ENCODE measurements around the gene WT1.

Gene WT1

GRCh38 chr11:32435511-32435941, at the start of gene WT1 (continued):
- peak; percentile 56; the same call in 1 of the 2 replicates for TF ChIP-seq PATZ1 (tag by site-specific recombination; IDR thresholded peaks at IDR 0.05)
- no peak for TF ChIP-seq ZNF16 (tag by site-specific recombination; IDR thresholded peaks at IDR 0.05; ENCODE audit: low read depth)
- no peak for TF ChIP-seq ZNF302 (tag by site-specific recombination; IDR thresholded peaks at IDR 0.05; ENCODE audit: low read depth)
- no peak for TF ChIP-seq ZBTB7A (tag by site-specific recombination; IDR thresholded peaks at IDR 0.05; ENCODE audit: low read depth)
- TF ChIP-seq ZNF701 (tag by site-specific recombination; IDR thresholded peaks at IDR 0.05): no peak
- peak; percentile 33; the same call in 1 of the 2 replicates for TF ChIP-seq ZNF341 (tag by site-specific recombination; IDR thresholded peaks at IDR 0.05; ENCODE audit: low read depth)
- no peak for TF ChIP-seq ZNF211 (tag by site-specific recombination; IDR thresholded peaks at IDR 0.05; ENCODE audit: low read depth)
- TF ChIP-seq, protein P1, sequence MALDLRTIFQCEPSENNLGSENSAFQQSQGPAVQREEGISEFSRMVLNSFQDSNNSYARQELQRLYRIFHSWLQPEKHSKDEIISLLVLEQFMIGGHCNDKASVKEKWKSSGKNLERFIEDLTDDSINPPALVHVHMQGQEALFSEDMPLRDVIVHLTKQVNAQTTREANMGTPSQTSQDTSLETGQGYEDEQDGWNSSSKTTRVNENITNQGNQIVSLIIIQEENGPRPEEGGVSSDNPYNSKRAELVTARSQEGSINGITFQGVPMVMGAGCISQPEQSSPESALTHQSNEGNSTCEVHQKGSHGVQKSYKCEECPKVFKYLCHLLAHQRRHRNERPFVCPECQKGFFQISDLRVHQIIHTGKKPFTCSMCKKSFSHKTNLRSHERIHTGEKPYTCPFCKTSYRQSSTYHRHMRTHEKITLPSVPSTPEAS (tag by site-specific recombination; IDR thresholded peaks at IDR 0.05): no peak
- TF ChIP-seq ZNF239 (tag by site-specific recombination; IDR thresholded peaks at IDR 0.05): no peak
- no peak for TF ChIP-seq ZNF560 (tag by site-specific recombination; IDR thresholded peaks at IDR 0.05; ENCODE audit: borderline replicate concordance)
- no peak for TF ChIP-seq GFI1B (tag by site-specific recombination; IDR thresholded peaks at IDR 0.05)
- TF ChIP-seq ZNF777 (tag by site-specific recombination; IDR thresholded peaks at IDR 0.05; ENCODE audit: borderline replicate concordance): peak; percentile 62; the same call in 1 of the 2 replicates
- TF ChIP-seq WT1 (tag by site-specific recombination; IDR thresholded peaks at IDR 0.05): no peak
- no peak for TF ChIP-seq HOXC10 (CRISPR knock-in tag; IDR thresholded peaks at IDR 0.05)
- peak; percentile 75 for TF ChIP-seq KLF1 (tag by site-specific recombination; IDR thresholded peaks at IDR 0.05)
- no peak for TF ChIP-seq MEIS1 (CRISPR knock-in tag; IDR thresholded peaks at IDR 0.05; ENCODE audit: borderline replicate concordance)
- no peak for TF ChIP-seq ZNF23 (tag by site-specific recombination; IDR thresholded peaks at IDR 0.05; ENCODE audit: borderline replicate concordance)
- TF ChIP-seq ZNF174 (tag by site-specific recombination; IDR thresholded peaks at IDR 0.05): no peak
- no peak for TF ChIP-seq ZNF132 (tag by site-specific recombination; IDR thresholded peaks at IDR 0.05; ENCODE audit: borderline replicate concordance)
- no peak for TF ChIP-seq KLF16 (tag by site-specific recombination; IDR thresholded peaks at IDR 0.05)
- peak; percentile 41 for TF ChIP-seq SP2 (tag by site-specific recombination; IDR thresholded peaks at IDR 0.05)
- no peak for TF ChIP-seq IKZF3 (tag by site-specific recombination; IDR thresholded peaks at IDR 0.05)
- peak; percentile 47; the same call in 1 of the 2 replicates for TF ChIP-seq ZNF610 (tag by site-specific recombination; IDR thresholded peaks at IDR 0.05; ENCODE audit: borderline replicate concordance)
- peak; percentile 55 for TF ChIP-seq ZBTB26 (tag by site-specific recombination; optimal IDR thresholded peaks at IDR 0.05)
- TF ChIP-seq GLIS1 (tag by site-specific recombination; IDR thresholded peaks at IDR 0.05): 0 out of 2 replicates have a peak, but pooled peaks have one; percentile 25
- TF ChIP-seq ZNF248 (tag by site-specific recombination; IDR thresholded peaks at IDR 0.05): no peak
- TF ChIP-seq ZNF776 (tag by site-specific recombination; IDR thresholded peaks at IDR 0.05; ENCODE audit: borderline replicate concordance): no peak
- no peak for TF ChIP-seq SETDB1 (IDR thresholded peaks at IDR 0.05; ENCODE audit: insufficient read length, low read length)
- TF ChIP-seq, protein P2, sequence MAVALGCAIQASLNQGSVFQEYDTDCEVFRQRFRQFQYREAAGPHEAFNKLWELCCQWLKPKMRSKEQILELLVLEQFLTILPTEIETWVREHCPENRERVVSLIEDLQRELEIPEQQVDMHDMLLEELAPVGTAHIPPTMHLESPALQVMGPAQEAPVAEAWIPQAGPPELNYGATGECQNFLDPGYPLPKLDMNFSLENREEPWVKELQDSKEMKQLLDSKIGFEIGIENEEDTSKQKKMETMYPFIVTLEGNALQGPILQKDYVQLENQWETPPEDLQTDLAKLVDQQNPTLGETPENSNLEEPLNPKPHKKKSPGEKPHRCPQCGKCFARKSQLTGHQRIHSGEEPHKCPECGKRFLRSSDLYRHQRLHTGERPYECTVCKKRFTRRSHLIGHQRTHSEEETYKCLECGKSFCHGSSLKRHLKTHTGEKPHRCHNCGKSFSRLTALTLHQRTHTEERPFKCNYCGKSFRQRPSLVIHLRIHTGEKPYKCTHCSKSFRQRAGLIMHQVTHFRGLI (tag by site-specific recombination; IDR thresholded peaks at IDR 0.05): peak; percentile 62; the same call in 1 of the 2 replicates

Measured in HEK293 (cell line).